ACHN (cell line): ENCODE results near the gene PDE9A.
"Not testable (repeated sequence)": the region's sequence is repeated elsewhere in the genome, so short reads cannot be mapped to it uniquely, and the experiment has no call there.

ENCODE experiments used
- DNase-seq: peaks from one replicate; pipeline ENCODE4 v3.0.0-alpha.2; 2015
- in situ Hi-C: cut with HindIII; loops from 2 replicates; pipeline ENCODE4 v1.10.0; 2017; ENCODE audit warnings: low sequenced_read_pairs, low pct_ligation_motif_present, low pct_unique_long_range_greater_than_20kb

Gene PDE9A

DNA sequence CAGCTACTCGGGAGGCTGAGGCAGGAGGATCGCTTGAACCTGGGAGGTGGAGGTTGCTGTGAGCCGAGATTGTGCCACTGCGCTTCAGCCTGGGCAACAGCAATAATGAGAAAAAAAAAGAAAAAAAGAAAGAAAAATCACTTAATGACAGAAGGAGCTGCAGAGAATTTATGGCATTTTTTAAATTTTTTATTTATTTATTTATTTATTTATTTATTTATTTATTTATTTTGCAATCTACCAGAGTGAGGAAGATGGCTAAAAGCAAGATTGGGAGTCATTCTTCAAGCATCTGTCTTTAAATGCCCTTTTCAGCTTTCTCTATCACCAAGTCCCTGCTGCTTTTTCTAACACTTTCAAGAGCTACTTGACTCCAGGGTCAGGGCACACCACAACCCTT, 134.2 kb downstream of the PDE9A start:
- DNase-seq, result no peak
- in situ Hi-C loops, result no loop called here

DNA sequence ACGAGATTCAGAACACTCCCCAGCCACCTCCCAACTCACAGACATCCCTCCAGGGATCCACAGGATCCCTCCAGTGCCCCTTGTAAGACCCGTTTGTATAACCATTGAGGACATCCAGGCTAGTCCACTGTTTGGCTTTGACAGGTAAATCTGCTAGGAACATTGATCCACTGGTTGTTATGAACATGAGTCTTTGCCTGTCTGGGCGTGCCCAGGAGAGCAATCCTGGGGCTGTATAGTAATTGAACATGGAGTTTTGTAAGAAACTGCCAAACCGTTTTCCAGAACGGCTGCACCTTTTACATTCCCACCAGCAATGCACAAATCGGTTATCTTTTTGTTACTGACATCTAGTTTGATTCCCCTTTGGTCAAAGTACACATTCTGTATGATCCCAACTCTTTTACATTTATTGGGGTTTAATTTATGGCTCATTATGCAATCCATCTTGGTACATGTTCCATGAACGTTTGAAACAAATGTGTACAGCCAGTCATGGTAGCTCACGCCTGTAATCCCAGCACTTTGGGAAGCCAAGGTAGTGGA, 137.2 kb downstream of the PDE9A start:
- in situ Hi-C loops, result no loop called here
- DNase-seq, result no peak

- no peak for DNase-seq
- in situ Hi-C loops, result no loop called here
These were observed 140.4 kb downstream of the PDE9A start for GRCh38 chr21:42793774-42794173.

DNA sequence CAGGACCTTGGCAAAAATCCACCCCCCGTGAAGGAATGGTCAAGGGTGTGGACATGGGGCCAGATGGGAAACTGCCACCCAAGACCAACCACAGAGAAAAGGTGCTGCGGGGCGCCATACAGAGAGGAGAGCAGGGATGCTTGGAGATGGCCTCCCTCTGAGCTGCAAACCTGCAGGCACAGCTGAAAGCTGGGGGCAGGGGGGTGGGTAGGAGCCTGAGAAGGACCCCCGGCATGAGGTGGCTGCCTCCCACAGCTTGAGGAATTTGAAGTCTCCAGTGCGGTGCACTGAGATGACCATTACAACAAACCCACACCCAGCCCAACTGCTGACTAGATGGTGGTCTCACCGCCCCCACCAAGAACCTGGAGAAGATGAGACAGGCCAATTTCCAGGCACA, 141.1 kb downstream of the PDE9A start:
- in situ Hi-C loops, result no loop called here
- DNase-seq, result no peak

DNA sequence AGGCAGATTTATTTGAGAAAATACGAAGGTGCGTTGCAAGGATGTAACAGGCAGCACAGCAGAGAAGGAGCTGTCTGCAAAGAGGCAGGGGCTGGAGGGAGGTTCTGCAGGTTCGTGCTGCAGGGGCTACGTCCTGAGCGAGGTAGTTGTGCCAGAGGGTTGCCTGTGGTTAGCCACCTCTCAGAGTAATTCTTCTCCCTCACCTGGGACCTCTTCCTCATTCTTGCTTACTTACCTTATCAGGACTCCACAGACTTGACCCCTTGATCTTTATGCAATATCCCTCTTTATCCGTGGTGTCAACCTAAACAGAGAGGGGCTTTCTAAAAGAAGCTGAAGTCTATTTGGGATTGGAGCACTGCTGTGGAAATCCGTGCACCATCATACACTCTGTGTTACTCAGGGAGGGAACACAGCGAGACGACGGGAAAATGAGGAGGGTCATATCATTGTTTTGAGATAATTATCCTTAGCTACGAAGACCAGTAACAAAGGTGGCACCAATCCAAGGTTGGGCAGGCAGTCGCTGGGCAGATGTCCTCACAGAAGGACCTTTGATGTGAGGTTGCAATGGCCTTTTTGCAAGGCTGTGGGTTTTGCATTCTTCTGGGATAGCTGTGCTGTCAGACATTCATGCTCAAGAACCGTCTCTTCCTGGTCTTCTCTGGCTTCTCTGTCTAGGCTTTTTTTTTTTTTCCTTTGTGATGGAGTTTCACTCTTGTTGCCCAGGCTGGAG, 143.1 kb downstream of the PDE9A start:
- no peak for DNase-seq
- in situ Hi-C loops, result no loop called here

DNA sequence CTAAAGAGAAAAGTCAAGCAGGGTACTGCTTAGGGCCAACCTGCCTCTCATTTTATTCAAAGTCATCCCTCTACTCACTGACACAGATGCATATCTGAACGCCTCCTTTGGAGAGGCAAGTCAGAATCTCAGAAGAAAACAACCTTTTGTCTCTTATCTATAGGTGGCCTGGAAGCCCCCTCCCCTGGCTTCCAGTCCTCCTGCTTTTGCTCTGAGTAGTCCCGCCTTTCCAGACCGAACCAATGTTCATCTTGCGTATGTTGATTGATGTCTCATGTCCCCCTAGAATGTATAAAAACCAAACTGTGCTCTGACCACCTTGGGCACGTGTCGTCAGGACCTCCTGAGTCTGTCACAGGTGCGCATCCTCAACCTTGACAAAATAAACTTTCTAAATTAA, 144.1 kb downstream of the PDE9A start:
- DNase-seq, result no peak
- in situ Hi-C loops, result no loop called here

GRCh38 chr21:42798106-42798505, 144.7 kb downstream of the PDE9A start:
- DNase-seq, result no peak
- in situ Hi-C loops, result no loop called here

DNA sequence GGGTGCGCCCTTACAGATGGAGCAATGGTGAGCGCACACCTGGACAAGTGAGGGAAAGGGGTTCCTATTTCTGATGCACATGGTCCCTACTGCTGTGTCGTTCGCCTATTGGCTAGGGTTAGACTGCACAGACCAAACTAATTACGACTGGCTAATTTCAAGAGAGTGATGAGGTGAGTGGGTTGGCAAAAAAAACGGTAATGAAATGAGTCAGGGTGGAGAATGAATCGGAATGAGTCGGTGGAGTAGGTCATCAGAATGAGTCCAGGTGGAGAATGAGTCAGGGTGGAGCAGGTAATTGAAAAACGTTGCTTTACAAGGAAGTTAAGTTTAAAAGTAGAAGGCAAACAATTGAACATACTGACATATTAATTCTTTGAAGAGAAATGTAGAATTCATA, 146.1 kb downstream of the PDE9A start:
- DNase-seq, result no peak
- in situ Hi-C loops, result no loop called here

DNA sequence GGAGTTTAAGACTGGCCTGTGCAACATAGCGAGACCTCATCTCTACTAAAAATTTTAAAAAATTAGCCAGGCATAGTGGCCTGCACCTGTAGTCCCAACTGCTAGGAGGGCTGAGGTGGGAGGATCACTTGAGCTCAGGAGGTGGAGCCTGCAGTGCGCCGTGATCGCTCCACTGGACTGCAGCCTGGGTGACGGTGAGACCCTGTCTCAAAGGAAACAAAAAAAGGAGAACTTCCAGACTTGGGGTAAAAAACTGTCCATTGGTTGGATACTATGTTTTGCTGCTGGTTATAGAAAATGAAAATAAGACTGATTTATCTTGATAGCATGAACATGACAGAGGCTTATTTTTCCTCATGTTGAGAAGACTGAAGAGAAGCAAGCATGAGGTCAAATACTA, 146.5 kb downstream of the PDE9A start:
- DNase-seq, result no peak
- in situ Hi-C loops, result loop anchor here (25.0 kb wide), 1 partner anchor 213 kb away; no protein-coding TSS in a partner anchor

DNA sequence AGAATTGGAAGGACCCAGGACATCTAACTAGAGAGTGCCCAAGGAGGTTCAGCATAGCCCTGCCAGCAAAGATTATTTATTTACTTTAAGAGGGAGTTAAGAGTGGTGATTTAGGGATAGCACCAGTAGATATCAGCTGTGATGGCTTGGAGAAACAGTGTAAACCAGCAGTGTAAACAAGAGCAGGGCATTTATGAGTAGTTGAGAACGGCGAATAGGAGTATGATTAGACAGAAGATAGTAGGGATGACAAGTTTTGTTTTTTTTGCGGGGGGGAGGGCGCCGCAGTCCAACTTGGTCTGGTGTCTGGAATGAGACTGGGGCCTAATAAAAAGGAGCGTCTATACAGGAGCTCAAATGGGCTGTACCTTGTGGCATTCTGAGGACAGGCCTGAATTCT, 148.2 kb downstream of the PDE9A start:
- in situ Hi-C loops, result loop anchor here (25.0 kb wide), 1 partner anchor 214 kb away; no protein-coding TSS in a partner anchor
- not testable (repeated sequence) for DNase-seq

DNA sequence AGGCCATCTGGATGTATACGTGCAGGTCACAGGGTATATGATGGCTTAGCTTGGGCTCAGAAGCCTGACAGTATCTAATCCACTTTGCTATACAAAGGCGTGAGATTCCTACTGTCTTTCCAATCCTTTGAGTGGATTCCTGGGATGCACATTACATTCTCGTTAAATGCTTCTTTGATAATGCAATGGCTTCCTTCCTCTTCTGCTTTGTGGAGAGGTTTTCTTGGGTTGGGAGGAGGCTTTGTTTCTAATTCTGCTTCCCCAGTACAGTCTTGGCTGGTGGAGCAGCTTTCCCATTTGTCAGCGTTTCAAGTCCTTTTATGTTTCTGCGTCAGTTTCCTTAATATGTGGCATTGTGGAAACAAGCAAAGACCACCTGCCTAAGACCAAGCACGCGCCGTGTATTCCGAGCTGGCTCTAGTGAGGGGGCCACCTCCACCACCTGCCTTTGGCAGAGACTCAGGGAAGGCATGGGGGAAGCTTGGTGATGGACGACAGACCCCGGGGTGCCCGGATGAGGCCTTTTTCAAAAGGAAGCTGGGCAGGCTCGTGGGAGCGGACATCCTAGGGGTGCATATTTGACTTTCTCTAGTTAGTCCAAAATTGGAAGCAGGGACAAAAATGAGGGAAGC, 153.2 kb downstream of the PDE9A start:
- in situ Hi-C loops, result loop anchor here (25.0 kb wide), 1 partner anchor 219 kb away; no protein-coding TSS in a partner anchor
- DNase-seq, result no peak

GRCh38 chr21:42807293-42807895, 154.0 kb downstream of the PDE9A start:
- not testable (repeated sequence) for DNase-seq
- in situ Hi-C loops, result loop anchor here (25.0 kb wide), 1 partner anchor 220 kb away; no protein-coding TSS in a partner anchor

- no peak for DNase-seq
- in situ Hi-C loops, result loop anchor here (25.0 kb wide), 1 partner anchor 221 kb away; no protein-coding TSS in a partner anchor
These were observed 154.7 kb downstream of the PDE9A start for GRCh38 chr21:42807938-42808613.

GRCh38 chr21:42809171-42809570, 155.8 kb downstream of the PDE9A start:
- no peak for DNase-seq
- in situ Hi-C loops, result loop anchor here (25.0 kb wide), 1 partner anchor 222 kb away; no protein-coding TSS in a partner anchor

GRCh38 chr21:42809577-42810475, 156.4 kb downstream of the PDE9A start:
- in situ Hi-C loops, result loop anchor here (25.0 kb wide), 1 partner anchor 223 kb away; no protein-coding TSS in a partner anchor

DNA sequence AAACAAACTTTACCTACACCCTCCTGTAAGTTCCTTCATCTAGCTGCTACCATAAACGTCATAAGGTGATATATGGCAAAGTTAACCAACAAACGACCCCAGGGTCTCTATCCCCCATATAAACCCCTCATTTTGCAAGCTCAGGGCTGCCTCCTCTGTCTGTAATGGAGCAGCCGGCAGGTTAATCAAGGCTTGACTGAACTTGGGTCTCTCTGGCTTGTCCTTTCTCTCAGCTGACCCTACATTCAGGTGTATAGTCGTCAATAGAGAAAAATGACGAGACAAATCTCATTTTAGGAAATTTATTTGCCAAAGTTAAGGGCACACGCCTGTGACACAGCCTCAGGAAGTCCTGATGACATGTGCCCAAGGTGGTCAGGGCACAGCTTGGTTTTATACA, 158.5 kb downstream of the PDE9A start:
- DNase-seq, result no peak
- in situ Hi-C loops, result loop anchor here (25.0 kb wide), 1 partner anchor 225 kb away; no protein-coding TSS in a partner anchor

More at GRCh38 chr21:42809577-42810475, 156.4 kb downstream of the PDE9A start:
- DNase-seq, result no peak

GRCh38 chr21:42812528-42813241, 159.3 kb downstream of the PDE9A start:
- not testable (repeated sequence) for DNase-seq
- in situ Hi-C loops, result loop anchor here (25.0 kb wide), 1 partner anchor 225 kb away; no protein-coding TSS in a partner anchor
